ENCODE results near the gene WHRN. TPM values are rescaled to one million over a fixed set of nuclear protein-coding genes. Genes with fewer than 3 reads are reported as not detected.

The WHRN gene
- total RNA-seq, 1 donor from 2014 or later = 6.2 TPM

DNA sequence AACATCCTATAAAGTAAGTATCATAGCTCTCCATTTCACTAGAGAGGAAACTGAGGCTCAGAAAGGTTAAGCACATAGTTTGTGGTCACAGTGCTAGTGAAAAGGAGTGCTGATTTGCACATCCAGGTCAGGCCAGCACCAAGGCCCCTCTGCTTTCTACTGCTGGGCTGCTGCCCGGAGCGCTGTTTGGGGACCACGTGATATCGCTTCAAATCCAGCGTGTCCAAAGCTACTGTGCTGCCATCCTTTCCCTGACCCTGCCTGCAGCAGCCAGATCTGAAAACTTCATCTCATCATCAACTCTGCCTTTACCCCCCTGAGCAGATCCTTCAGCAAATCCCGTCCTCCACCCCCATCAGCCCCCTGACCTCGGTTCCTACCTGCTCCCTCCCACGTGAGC, 76.8 kb downstream of the WHRN start:
- DNase-seq (no peak), ATAC-seq (no peak)
- H3K36me3 ChIP-seq = no peaks in the 10 kb centered on the region
- no peaks in the 10 kb centered on the region for H3K27me3 ChIP-seq (ENCODE audit: low read depth)
- no peaks in the 10 kb centered on the region for H3K9me3 ChIP-seq
- intact Hi-C loops (cut with DNase I) = no loop called here
- H3K27ac ChIP-seq = no peak overlapping the region
- no peak for TF ChIP-seq CTCF (IDR thresholded peaks at IDR 0.05)
- H3K4me3 ChIP-seq = no peak overlapping the region
- no peaks in the 10 kb centered on the region for H3K4me1 ChIP-seq

DNA sequence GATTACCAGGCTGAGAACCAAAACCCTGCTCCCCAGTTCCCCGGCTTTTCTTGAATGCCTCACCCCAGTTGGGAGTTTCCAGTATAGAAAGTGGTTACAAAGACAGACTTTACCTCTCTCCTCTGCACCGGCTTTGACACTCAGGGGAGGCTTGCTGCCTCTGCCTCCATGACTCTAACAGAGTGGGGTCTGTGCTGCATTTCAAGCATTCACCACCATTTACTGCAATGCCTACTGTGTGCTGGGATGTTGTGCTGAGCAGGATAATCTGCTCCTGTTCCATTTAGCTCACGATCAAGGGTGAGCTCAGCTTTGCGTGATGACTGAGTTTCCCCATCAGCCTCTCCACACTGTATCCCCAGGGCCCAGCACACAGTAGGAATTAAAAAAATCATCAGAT, 77.6 kb downstream of the WHRN start:
- H3K4me3 ChIP-seq = no peak overlapping the region
- no peaks in the 10 kb centered on the region for H3K36me3 ChIP-seq
- intact Hi-C loops (cut with DNase I) = no loop called here
- H3K27me3 ChIP-seq (ENCODE audit: low read depth) = no peaks in the 10 kb centered on the region
- no peaks in the 10 kb centered on the region for H3K9me3 ChIP-seq
- ATAC-seq = no peak
- no peaks in the 10 kb centered on the region for H3K4me1 ChIP-seq
- no peak overlapping the region for H3K27ac ChIP-seq
- no peak for TF ChIP-seq CTCF (IDR thresholded peaks at IDR 0.05)
- DNase-seq = no peak

DNA sequence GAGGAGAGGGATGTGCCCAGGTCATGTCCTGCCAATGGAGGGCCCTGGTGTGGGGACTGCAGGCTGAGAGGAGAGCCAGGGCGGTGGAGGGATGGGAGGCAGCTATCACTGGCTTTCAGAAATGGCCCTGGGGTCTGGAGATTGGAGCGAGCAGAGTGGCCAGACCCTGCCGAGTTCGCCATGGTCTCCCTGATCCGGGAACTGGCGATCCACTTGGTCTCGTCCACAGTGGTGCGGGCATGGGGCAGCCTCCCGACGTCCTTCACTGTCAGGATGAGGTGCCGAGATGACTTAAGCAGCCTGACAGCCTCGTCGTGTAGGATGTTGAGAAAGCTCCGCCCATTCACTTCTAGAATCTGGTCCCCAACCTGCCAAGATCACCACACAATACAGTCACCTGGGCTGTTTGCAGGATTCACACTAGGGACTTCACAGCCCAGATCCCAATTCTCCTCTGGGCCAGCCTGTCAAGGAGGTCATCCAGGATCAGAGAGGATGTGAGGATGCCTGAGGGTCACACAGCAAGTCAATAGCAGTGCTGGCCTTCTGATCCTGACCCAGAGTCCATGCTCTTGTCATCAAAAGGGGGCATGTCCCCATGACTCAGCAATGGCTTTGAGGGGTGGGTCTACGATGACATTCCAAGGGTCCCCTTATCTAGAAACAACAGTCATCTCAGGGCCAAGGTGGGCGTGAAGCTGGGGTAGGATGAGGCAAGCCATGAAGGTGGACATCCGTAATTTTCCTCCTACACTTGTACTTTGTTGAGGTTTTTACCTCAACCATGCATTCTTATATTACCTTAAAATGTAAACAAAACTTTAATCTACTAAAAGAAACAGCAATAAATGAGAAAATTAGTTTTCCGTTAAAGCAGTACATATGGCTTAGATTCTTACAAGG, 79.0 kb downstream of the WHRN start:
- Histone ChIP-seq H3K27ac (no peak overlapping the region), H3K4me3 (no peak overlapping the region), H3K9me3 (no peaks in the 10 kb centered on the region), H3K27me3 (ENCODE audit: low read depth) (no peaks in the 10 kb centered on the region), H3K4me1 (no peaks in the 10 kb centered on the region), H3K36me3 (no peaks in the 10 kb centered on the region)
- no peak for DNase-seq
- no peak for TF ChIP-seq CTCF (IDR thresholded peaks at IDR 0.05)
- no peak for ATAC-seq
- intact Hi-C loops (cut with DNase I) = no loop called here

DNA sequence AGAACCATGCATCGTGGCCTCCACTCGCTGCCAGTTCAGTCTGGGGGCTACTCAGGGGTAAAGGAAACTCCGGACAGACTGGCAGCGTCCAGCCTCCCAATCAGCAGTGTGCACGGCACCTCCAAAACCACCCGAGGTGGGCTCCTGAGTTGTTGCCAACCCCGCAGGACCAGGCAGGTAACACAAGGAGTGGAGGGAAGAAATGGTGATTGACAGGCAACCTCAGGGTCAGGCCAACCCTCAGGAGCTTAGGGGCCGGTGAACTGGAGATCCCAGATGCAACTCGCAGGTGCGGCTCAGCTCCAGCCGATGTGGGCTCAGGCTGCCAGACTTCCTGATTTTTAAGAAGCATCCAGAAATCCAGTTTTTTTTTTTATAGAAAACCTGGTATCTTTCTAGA, 80.1 kb downstream of the WHRN start:
- no peak for DNase-seq
- no peak for TF ChIP-seq CTCF (IDR thresholded peaks at IDR 0.05)
- ATAC-seq = no peak
- Histone ChIP-seq H3K9me3 (no peaks in the 10 kb centered on the region), H3K27ac (no peak overlapping the region), H3K27me3 (ENCODE audit: low read depth) (no peaks in the 10 kb centered on the region), H3K36me3 (no peaks in the 10 kb centered on the region), H3K4me1 (no peaks in the 10 kb centered on the region), H3K4me3 (no peak overlapping the region)
- intact Hi-C loops (cut with DNase I) = no loop called here

DNA sequence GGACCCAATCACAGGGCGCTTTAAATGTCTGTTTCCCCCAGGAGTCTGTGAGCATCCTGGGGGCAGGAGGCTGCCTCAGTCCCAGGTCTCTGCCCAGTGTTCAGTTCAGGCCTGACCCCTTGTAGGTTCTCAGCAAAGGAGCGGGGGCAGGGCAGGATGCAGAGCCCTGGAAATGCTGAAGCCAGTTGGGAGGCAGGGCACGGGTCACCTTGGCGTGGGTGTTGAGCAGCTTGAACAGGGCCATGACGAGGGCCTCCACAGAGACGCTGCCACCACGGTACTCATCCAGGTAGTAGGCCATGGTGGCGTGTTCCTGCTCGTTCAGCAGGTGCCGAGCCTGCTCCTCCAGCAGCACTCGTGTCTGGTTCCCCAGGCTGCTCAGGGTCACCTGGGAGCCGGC, 81.1 kb downstream of the WHRN start:
- no peak overlapping the region for H3K4me3 ChIP-seq
- H3K27ac ChIP-seq = no peak overlapping the region
- DNase-seq = no peak
- no peaks in the 10 kb centered on the region for H3K36me3 ChIP-seq
- intact Hi-C loops (cut with DNase I) = no loop called here
- no peak for ATAC-seq
- no peak for TF ChIP-seq CTCF (IDR thresholded peaks at IDR 0.05)
- no peaks in the 10 kb centered on the region for H3K27me3 ChIP-seq (ENCODE audit: low read depth)
- no peaks in the 10 kb centered on the region for H3K9me3 ChIP-seq
- H3K4me1 ChIP-seq = no peaks in the 10 kb centered on the region
